GM18868 (cell line): ENCODE data around the gene STAU1.
"Not testable (repeated sequence)": the region's sequence is repeated elsewhere in the genome, so short reads cannot be mapped to it uniquely, and the experiment has no call there.

ENCODE experiments used
- ATAC-seq: cut with Tn5 transposase; IDR thresholded peaks from one replicate; pipeline ENCODE4 v1.9.1; 2021; ENCODE audit warnings: mild to moderate bottlenecking, moderate library complexity; ENCODE audit not compliant: unreplicated experiment

Gene STAU1

GRCh38 chr20:49187851-49188641 lies at the start of gene STAU1:
Gene STAU1 (minus strand): TSS chr20:49188334. CDS start chr20:49166201, 22,133 bp downstream.
- ATAC-seq: peak; percentile 93

- no peak for ATAC-seq
Observed at GRCh38 chr20:49237531-49237930, 49.4 kb upstream of the STAU1 start.

GRCh38 chr20:49236301-49236700 lies 48.2 kb upstream of the STAU1 start:
- no peak for ATAC-seq

GRCh38 chr20:49234831-49235230 lies 46.7 kb upstream of the STAU1 start:
- ATAC-seq: no peak

- ATAC-seq: no peak
Observed at GRCh38 chr20:49233226-49233625, 45.1 kb upstream of the STAU1 start.

- ATAC-seq: no peak
Observed at GRCh38 chr20:49231471-49231870, 43.3 kb upstream of the STAU1 start.

GRCh38 chr20:49230561-49231133 lies 42.5 kb upstream of the STAU1 start:
- ATAC-seq: no peak

- no peak for ATAC-seq
Observed at GRCh38 chr20:49230021-49230420, 41.9 kb upstream of the STAU1 start.

- ATAC-seq: no peak
Observed at GRCh38 chr20:49229381-49229780, 41.2 kb upstream of the STAU1 start.

GRCh38 chr20:49228676-49229075 lies 40.5 kb upstream of the STAU1 start:
- ATAC-seq: no peak

- no peak for ATAC-seq
Observed at GRCh38 chr20:49225896-49226295, 37.8 kb upstream of the STAU1 start.

GRCh38 chr20:49219924-49220831 lies 32.0 kb upstream of the STAU1 start:
- ATAC-seq: no peak

- ATAC-seq: peak; percentile 89
Observed at GRCh38 chr20:49219091-49219923, 31.2 kb upstream of the STAU1 start, which contains the start of gene DDX27. Gene DDX27 (plus strand): TSS chr20:49219416. CDS start chr20:49219449, 33 bp downstream.

- not testable (repeated sequence) for ATAC-seq
Observed at GRCh38 chr20:49218739-49219090, 30.6 kb upstream of the STAU1 start.

- no peak for ATAC-seq
Observed at GRCh38 chr20:49216991-49217578, 29.0 kb upstream of the STAU1 start.

GRCh38 chr20:49215232-49215631 lies 27.1 kb upstream of the STAU1 start:
- ATAC-seq: no peak

GRCh38 chr20:49214571-49214970 lies 26.4 kb upstream of the STAU1 start:
- ATAC-seq: no peak

GRCh38 chr20:49210757-49211110 lies 22.6 kb upstream of the STAU1 start:
- ATAC-seq: no peak

GRCh38 chr20:49210101-49210756 lies 22.1 kb upstream of the STAU1 start:
- ATAC-seq: no peak

- no peak for ATAC-seq
Observed at GRCh38 chr20:49207076-49207475, 18.9 kb upstream of the STAU1 start.
